Left lung (tissue), 10 donors: ENCODE data around the gene KRTAP12-1. TPM values are rescaled to one million over a fixed set of nuclear protein-coding genes. Genes with fewer than 3 reads are reported as not detected.

Experiments
- ATAC-seq: fragments of 200-7000 bp; cut with Tn5 transposase; one replicate; pipeline ENCODE4 v1.9.1; 2020; ENCODE audit warnings: moderate library complexity
- DNase-seq, 4 donors: peaks; one replicate each; pipeline ENCODE4 v3.0.0-alpha.2; 2013 to 2020
- H3K27ac ChIP-seq, 2 donors: fragments of 200-600 bp; sonication (generic) in 1 of 2; one replicate each; pipeline versions ENCODE4 v1.5.0 to v1.8.0; 2020 to 2021
- H3K27me3 ChIP-seq, 2 donors: fragments of 200-600 bp; sonication (generic) in 1 of 2; one replicate each; pipeline versions ENCODE4 v1.5.0 to v1.8.0; 2020 to 2021
- H3K36me3 ChIP-seq, 2 donors: fragments of 200-600 bp; sonication (generic) in 1 of 2; one replicate each; pipeline versions ENCODE4 v1.5.0 to v1.8.0; 2020 to 2021
- H3K4me1 ChIP-seq, 2 donors: fragments of 200-600 bp; one replicate each; pipeline ENCODE4 v1.8.0; 2021
- H3K4me3 ChIP-seq, 2 donors: fragments of 200-600 bp; sonication (generic) in 1 of 2; one replicate each; pipeline versions ENCODE4 v1.5.0 to v1.8.0; 2020 to 2021; ENCODE audit warnings: mild to moderate bottlenecking in 1 of 2
- H3K9me3 ChIP-seq, 2 donors: fragments of 200-600 bp; sonication (generic) in 1 of 2; one replicate each; pipeline versions ENCODE4 v1.5.0 to v1.8.0; 2020 to 2021
- intact Hi-C, 2 donors: fragments of 100-400 bp; cut with DNase I; formaldehyde crosslinking; loops; one replicate each; pipeline versions ENCODE4 v1.11.2 to v1.14.2; 2022
- polyA plus RNA-seq, 6 donors: library from polyadenylated mRNA; unstranded; fragments of 120-200 nt; gene quantifications; one replicate each; pipeline ENCODE4 v1.2.1, GENCODE V29; 2013; ENCODE audit not compliant: insufficient read length in 6 of 6
- total RNA-seq, 2 donors: library from RNA; stranded (reverse); fragmentation: NEBNext Ultra II Directional; extraction: Animal tissue kit (Norgen Biotek cat#: 25700); gene quantifications; one replicate each; pipeline ENCODE4 v1.2.1, GENCODE V29; 2021
- TF ChIP-seq, protein P1 (sequence below), 2 donors: fragments of 200-600 bp; sonication (generic) in 1 of 2; IDR thresholded peaks; one replicate each; pipeline versions ENCODE4 v1.5.0 to v1.8.0; 2021; ENCODE audit warnings: antibody characterized with exemption in 2 of 2
- donor health status: DM: no; HTN: yes; CAD: no.
- donor health status: DM: no; HTN: no; CAD: no.

Gene KRTAP12-1
- total and polyA plus RNA-seq, 8 donors: not detected

DNA sequence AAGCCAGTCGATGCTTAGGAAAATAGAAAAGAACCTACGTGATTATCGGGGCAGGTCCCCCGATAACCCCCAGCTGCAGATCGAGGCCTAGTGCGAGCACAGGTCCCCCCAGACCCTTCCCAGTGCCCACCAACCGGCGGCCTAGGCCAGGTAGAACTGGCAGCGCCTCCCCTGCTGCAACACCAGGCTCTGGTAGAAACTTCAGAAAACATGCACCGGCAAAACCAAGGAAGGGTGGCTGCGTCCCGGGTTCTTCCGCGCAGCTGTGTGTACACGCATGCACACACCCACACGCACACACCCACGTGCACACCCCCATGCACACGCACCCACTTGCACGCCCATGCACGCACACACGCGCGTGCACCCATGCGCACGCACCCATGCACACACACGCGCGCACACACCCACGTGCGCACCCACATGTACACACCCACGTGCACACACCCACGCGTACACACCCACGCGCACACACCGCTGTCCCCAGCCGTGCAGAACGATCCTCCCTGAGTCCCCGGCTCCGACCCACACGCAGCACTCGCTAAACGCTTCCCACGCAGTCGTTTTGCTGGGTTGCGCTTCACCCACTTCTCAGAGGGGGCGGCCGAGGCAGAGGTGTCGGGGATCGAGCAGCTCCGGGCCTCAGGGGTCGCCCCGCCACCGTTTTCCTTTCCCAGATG is 24.2 kb upstream of the KRTAP12-1 start:
- TF ChIP-seq, protein P1, sequence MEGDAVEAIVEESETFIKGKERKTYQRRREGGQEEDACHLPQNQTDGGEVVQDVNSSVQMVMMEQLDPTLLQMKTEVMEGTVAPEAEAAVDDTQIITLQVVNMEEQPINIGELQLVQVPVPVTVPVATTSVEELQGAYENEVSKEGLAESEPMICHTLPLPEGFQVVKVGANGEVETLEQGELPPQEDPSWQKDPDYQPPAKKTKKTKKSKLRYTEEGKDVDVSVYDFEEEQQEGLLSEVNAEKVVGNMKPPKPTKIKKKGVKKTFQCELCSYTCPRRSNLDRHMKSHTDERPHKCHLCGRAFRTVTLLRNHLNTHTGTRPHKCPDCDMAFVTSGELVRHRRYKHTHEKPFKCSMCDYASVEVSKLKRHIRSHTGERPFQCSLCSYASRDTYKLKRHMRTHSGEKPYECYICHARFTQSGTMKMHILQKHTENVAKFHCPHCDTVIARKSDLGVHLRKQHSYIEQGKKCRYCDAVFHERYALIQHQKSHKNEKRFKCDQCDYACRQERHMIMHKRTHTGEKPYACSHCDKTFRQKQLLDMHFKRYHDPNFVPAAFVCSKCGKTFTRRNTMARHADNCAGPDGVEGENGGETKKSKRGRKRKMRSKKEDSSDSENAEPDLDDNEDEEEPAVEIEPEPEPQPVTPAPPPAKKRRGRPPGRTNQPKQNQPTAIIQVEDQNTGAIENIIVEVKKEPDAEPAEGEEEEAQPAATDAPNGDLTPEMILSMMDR (IDR thresholded peaks at IDR 0.05): no peak
- H3K4me3 ChIP-seq: no peak overlapping the region
- peaks cover 56 to 100% of the 10 kb centered on the region in 2 donors for H3K27me3 ChIP-seq
- no peaks in the 10 kb centered on the region for H3K36me3 ChIP-seq
- no peak for ATAC-seq
- no peaks in the 10 kb centered on the region for H3K9me3 ChIP-seq
- H3K4me1 ChIP-seq: peaks cover 6 to 7% of the 10 kb centered on the region in 2 donors
- no peak overlapping the region for H3K27ac ChIP-seq
- no peak for DNase-seq
- intact Hi-C loops: no loop called here

GRCh38 chr21:44704636-44705001 is 22.7 kb upstream of the KRTAP12-1 start:
- ATAC-seq (no peak), DNase-seq (no peak)
- Histone ChIP-seq H3K27me3 (peaks cover 40 to 100% of the 10 kb centered on the region in 2 donors), H3K4me1 (peaks cover 0 to 1% of the 10 kb centered on the region in 2 donors), H3K9me3 (no peaks in the 10 kb centered on the region), H3K36me3 (no peaks in the 10 kb centered on the region), H3K4me3 (no peak overlapping the region), H3K27ac (no peak overlapping the region)
- TF ChIP-seq, protein P1 (IDR thresholded peaks at IDR 0.05): no peak
- intact Hi-C loops: no loop called here

DNA sequence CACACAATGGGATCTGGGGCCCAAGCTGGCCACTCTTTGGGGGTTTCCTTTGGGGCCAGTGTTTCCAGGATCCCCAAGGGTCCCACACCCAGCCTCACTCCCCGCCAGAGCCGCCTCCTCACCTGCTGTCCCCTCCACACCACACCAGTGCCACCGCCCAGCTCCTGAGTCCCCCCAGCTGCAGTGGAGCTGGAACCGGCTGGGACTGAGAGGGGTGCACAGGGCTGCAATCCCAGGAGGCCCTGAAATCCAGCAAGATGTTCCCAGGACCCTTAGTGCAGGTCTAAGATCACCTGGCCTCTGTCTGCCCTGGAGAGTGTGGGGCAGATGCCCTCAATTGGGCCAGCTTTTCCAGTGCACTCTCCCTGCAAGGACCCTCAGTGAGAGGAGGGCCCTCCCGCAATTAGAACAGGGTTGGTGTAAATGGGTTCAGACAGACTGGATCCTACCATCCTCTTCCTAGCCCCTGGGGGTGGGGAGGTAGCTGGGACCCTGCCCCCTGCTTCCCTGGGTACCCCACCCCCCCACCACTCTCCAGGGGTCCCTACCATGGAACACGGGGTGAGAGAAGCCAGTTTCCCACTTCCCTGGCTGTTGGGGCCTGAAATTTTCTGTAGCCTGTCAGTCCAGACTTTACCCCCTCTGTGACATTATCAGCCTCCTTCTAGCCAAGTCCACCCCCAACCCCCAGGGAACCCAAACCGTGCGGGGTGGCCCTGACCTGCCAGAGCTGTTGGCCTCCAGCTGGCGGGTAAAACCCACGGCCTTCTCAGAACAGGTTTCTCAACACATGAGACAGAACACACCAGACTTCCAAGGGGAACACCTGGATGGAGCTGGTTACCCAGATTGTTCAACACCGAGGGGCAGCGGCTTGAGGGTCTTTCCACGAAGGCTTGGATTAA is 22.0 kb upstream of the KRTAP12-1 start:
- H3K4me1 ChIP-seq: no peaks in the 10 kb centered on the region
- intact Hi-C loops: no loop called here
- no peaks in the 10 kb centered on the region for H3K9me3 ChIP-seq
- H3K36me3 ChIP-seq: no peaks in the 10 kb centered on the region
- TF ChIP-seq, protein P1 (IDR thresholded peaks at IDR 0.05): no peak
- no peak overlapping the region for H3K4me3 ChIP-seq
- DNase-seq (no peak), ATAC-seq (no peak)
- peaks cover 34 to 100% of the 10 kb centered on the region in 2 donors for H3K27me3 ChIP-seq
- no peak overlapping the region for H3K27ac ChIP-seq

DNA sequence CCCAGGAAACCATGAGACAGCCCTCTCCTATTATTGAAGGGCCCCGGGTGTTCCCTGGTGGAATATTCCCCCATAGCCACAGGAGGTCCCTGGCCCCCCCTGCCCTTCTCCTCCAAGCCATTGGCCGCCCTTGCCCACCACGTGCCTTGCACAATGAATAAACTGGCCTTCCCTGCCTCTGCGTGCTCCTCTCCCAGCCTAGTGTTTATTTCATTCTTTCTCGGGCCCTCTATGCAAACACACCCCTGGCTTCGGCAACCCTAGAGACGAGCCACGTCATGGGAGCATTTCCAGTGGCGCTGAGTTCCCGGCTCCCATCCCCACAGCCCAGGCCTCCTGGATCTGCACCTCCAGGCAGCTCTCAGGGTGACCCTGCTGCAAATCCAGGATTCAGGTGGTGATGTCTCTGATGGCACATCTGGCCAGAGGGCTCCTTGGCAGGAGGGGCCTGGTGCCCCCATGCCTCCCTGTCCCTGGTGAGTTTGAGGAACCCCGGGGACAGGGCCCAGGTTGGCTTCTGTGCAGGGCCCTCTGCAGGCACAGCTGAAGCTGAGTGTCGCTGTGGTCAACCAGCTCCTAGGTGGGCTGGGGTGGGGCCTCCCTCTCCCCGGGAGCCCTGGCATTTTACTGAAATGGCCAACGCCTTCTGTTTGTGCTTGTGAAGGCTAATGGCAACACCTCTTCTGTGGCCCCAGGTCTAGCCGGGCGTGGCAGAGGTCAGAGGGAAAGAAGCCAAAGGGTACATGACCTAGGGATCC is 21.2 kb upstream of the KRTAP12-1 start:
- Histone ChIP-seq H3K36me3 (no peaks in the 10 kb centered on the region), H3K27me3 (peaks cover 27 to 100% of the 10 kb centered on the region in 2 donors), H3K9me3 (no peaks in the 10 kb centered on the region), H3K4me1 (no peaks in the 10 kb centered on the region), H3K4me3 (no peak overlapping the region), H3K27ac (no peak overlapping the region)
- TF ChIP-seq, protein P1 (IDR thresholded peaks at IDR 0.05): no peak
- peak in 1 of 4 donors; percentile 57 for DNase-seq
- no peak for ATAC-seq
- intact Hi-C loops: no loop called here
